Endothelial cell of umbilical vein (primary cell): ENCODE measurements around the gene SYNE3. TPM values are rescaled to one million over a fixed set of nuclear protein-coding genes. Genes with fewer than 3 reads are reported as not detected.

Source experiments
- BruUV-seq: library from RNA; stranded (reverse); fragments of 400-500 nt; replicated peaks from 2 replicates; lab custom pipeline; 2021; lab: Mats Ljungman, UMichigan
- CTCF ChIA-PET: fragments of 300-600, 350-600 bp; sonication (Branson Sonifier 250); formaldehyde crosslinking; loops from one replicate; lab custom pipeline; 2021; ENCODE audit warnings: antibody characterized with exemption, inconsistent platforms; lab: Charles Lee
- POLR2A ChIA-PET: fragments of 300-600, 350-600 bp; sonication (Branson Sonifier 250); formaldehyde crosslinking; loops from one replicate; lab custom pipeline; 2021; ENCODE audit warnings: antibody characterized with exemption, inconsistent platforms; lab: Charles Lee
- DNase-seq: peaks from one replicate; pipeline ENCODE4 v3.0.0-alpha.2; 2011; ENCODE audit warnings: low read depth, low spot score
- FAIRE-seq: peaks from 2 replicates; lab custom pipeline; 2011; peaks lifted over from hg19 to GRCh38; lab: Jason Lieb, UNC
- H2AFZ ChIP-seq: 2 replicates; pipeline ENCODE4 v1.6.0; 2012; ENCODE audit warnings: low read depth, low read length, control low read depth, inconsistent platforms
- H3K27ac ChIP-seq: 2 replicates; pipeline ENCODE4 v1.5.1; 2011; ENCODE audit warnings: low read depth, mild to moderate bottlenecking, control low read depth, low read length, moderate library complexity; ENCODE audit not compliant: insufficient read depth
- H3K27me3 ChIP-seq, 2 experiments: 2 replicates each; pipeline versions ENCODE4 v1.6.0 to v1.6.1; 2011; ENCODE audit warnings: low read length in 2 of 2, mixed read lengths in 1 of 2; ENCODE audit not compliant: control insufficient read depth in 2 of 2, insufficient read depth in 2 of 2
- H3K36me3 ChIP-seq, 2 experiments: 2 replicates in 1 of 2; 3 replicates in 1 of 2; pipeline ENCODE4 v1.5.1; 2011; ENCODE audit warnings: low read length in 2 of 2, mild to moderate bottlenecking in 1 of 2, moderate library complexity in 1 of 2; ENCODE audit not compliant: control insufficient read depth in 2 of 2, insufficient read depth in 2 of 2; ENCODE audit errors: extremely low read depth in 1 of 2
- H3K4me1 ChIP-seq: 3 replicates; pipeline ENCODE4 v1.5.1; 2011; ENCODE audit warnings: mild to moderate bottlenecking, low read length; ENCODE audit not compliant: control insufficient read depth, insufficient read depth; ENCODE audit errors: extremely low read depth
- H3K4me2 ChIP-seq: 2 replicates; pipeline ENCODE4 v1.6.1; 2011; ENCODE audit warnings: low read length, control low read depth, mixed read lengths; ENCODE audit not compliant: insufficient read depth
- H3K4me3 ChIP-seq, 3 experiments: fragments of 200-600 bp in 1 of 3; sonication (generic), shearing (Covaris generic) in 1 of 3; replicated peaks in 1 of 3; 2 replicates each; pipeline ENCODE4 v1.5.1; 2011 to 2016; ENCODE audit warnings: control low read depth in 3 of 3, low read length in 3 of 3, mild to moderate bottlenecking in 2 of 3, inconsistent platforms in 1 of 3, low read depth in 1 of 3, moderate library complexity in 1 of 3; ENCODE audit not compliant: insufficient read depth in 1 of 3
- H3K79me2 ChIP-seq: 2 replicates; pipeline ENCODE4 v1.6.0; 2012; ENCODE audit warnings: low read length, inconsistent platforms; ENCODE audit not compliant: control insufficient read depth, insufficient read depth
- H3K9ac ChIP-seq: replicated peaks from 2 replicates; pipeline ENCODE3; 2011; ENCODE audit warnings: low read length, control low read depth; ENCODE audit not compliant: insufficient read depth; ENCODE audit errors: extremely low read depth
- H3K9me1 ChIP-seq: replicated peaks from 3 replicates; pipeline ENCODE4 v1.6.0; 2011; ENCODE audit warnings: mild to moderate bottlenecking, low read length; ENCODE audit not compliant: control insufficient read depth, insufficient read depth; ENCODE audit errors: extremely low read depth
- H3K9me3 ChIP-seq: replicated peaks from 2 replicates; pipeline ENCODE4 v1.5.1; 2012; ENCODE audit warnings: low read length, inconsistent platforms; ENCODE audit not compliant: control insufficient read depth, insufficient read depth
- H4K20me1 ChIP-seq: replicated peaks from 2 replicates; pipeline ENCODE3; 2011; ENCODE audit warnings: mild to moderate bottlenecking, low read length; ENCODE audit not compliant: control insufficient read depth, insufficient read depth; ENCODE audit errors: extremely low read depth
- CTCF ChIP-seq, 2 donors: IDR thresholded peaks; 1 replicate in 1 of 2; 2 replicates in 1 of 2; pipeline ENCODE4 v1.5.1; 2011; ENCODE audit warnings: low read length in 2 of 2, mild to moderate bottlenecking in 2 of 2, moderate library complexity in 2 of 2, control low read depth in 1 of 2, inconsistent platforms in 1 of 2, low read depth in 1 of 2; ENCODE audit not compliant: insufficient read depth in 1 of 2; ENCODE audit errors: extremely low read depth in 1 of 2
- EZH2 ChIP-seq: IDR thresholded peaks from 2 replicates; pipeline ENCODE4 v1.6.1; 2012; ENCODE audit warnings: borderline replicate concordance, low read depth, mild to moderate bottlenecking, moderate library complexity, low read length, inconsistent platforms; ENCODE audit not compliant: severe bottlenecking
- FOS ChIP-seq: IDR thresholded peaks from 2 replicates; pipeline ENCODE4 v1.6.1; 2011; ENCODE audit warnings: mild to moderate bottlenecking, low read length, moderate library complexity, borderline replicate concordance; ENCODE audit not compliant: insufficient read depth
- GATA2 ChIP-seq: IDR thresholded peaks from 2 replicates; pipeline ENCODE4 v1.7.0; 2011; ENCODE audit warnings: low read depth, mild to moderate bottlenecking, moderate library complexity, mixed read lengths, low read length; ENCODE audit not compliant: insufficient read length, insufficient read depth
- JUN ChIP-seq: IDR thresholded peaks from 2 replicates; pipeline ENCODE4 v1.6.1; 2011; ENCODE audit warnings: borderline replicate concordance, low read depth; ENCODE audit not compliant: insufficient read length, insufficient read depth
- MAX ChIP-seq: IDR thresholded peaks from 2 replicates; pipeline ENCODE4 v1.6.1; 2011; ENCODE audit not compliant: insufficient read depth, insufficient read length
- MYC ChIP-seq: IDR thresholded peaks from one replicate; pipeline ENCODE4 v1.6.1; 2011; ENCODE audit warnings: mild to moderate bottlenecking, low read depth, low read length
- POLR2A ChIP-seq: IDR thresholded peaks from 2 replicates; pipeline ENCODE4 v1.6.1; 2012; ENCODE audit warnings: low read depth, mild to moderate bottlenecking, control low read depth, low read length
- POLR2AphosphoS5 ChIP-seq: IDR thresholded peaks from 2 replicates; pipeline ENCODE4 v1.6.1; 2012; ENCODE audit warnings: low read depth, mild to moderate bottlenecking, control low read depth, low read length, moderate library complexity; ENCODE audit not compliant: insufficient read depth
- dilution Hi-C: fragments of 300-500 bp; cut with MboI; formaldehyde crosslinking; loops from one replicate; pipeline ENCODE4 v1.15.0; 2019; ENCODE audit warnings: low sequenced_read_pairs; ENCODE audit not compliant: extremely low pct_ligation_motif_present
- intact Hi-C: fragments of 100-400 bp; cut with micrococcal nuclease; formaldehyde crosslinking; loops from one replicate; pipeline ENCODE4 v1.10.0; 2022
- polyA plus RNA-seq, 4 experiments: library from polyadenylated mRNA; depleted of rRNA in 3 of 4; stranded (reverse) in 3 of 4; unstranded in 1 of 4; fragments of >200 nt; gene quantifications; 2 replicates each; pipeline versions ENCODE4 v1.2.1 to v1.2.3, GENCODE V29; 2011 to 2012; ENCODE audit warnings: missing spikeins in 1 of 4
- total RNA-seq: library from RNA; stranded (reverse); gene quantifications from 2 replicates; pipeline ENCODE4 v1.2.3, GENCODE V29; 2021

The SYNE3 gene
- total and polyA plus RNA-seq, 2 donors (not counting 3 experiments of a cell fraction or from before 2014, with no cell fraction given) = 3.0 to 18.8 TPM

GRCh38 chr14:95536036-95536593 lies 19.7 kb upstream of the SYNE3 start:
- peaks cover 45% of the 10 kb centered on the region for H3K4me1 ChIP-seq
- peak overlapping the region; percentile 70 to 78 (median 71) for H3K4me3 ChIP-seq
- H3K9me1 ChIP-seq = no peaks in the 10 kb centered on the region
- DNase-seq = no peak
- no TSS peak for BruUV-seq
- H3K79me2 ChIP-seq = peaks cover 84% of the 10 kb centered on the region
- no peaks in the 10 kb centered on the region for H3K9me3 ChIP-seq
- no peak overlapping the region for H3K27ac ChIP-seq
- H3K27me3 ChIP-seq = no peaks in the 10 kb centered on the region
- CTCF ChIA-PET = interaction anchor here (0.7 to 4.6 kb wide), 11 partner anchors 9 to 109 kb away, joined by 3 to 33 read pairs (median 4); no protein-coding TSS in a partner anchor
- POLR2A ChIA-PET = interaction anchor here (0.9 to 1.8 kb wide), 2 partner anchors 11 to 84 kb away, joined by 3 to 6 read pairs; no protein-coding TSS in a partner anchor
- H3K9ac ChIP-seq = peak overlapping the region; percentile 40
- no peak for TF ChIP-seq MYC
- no peak for TF ChIP-seq EZH2
- no peak for TF ChIP-seq FOS
- no peak for TF ChIP-seq GATA2
- no peak for TF ChIP-seq POLR2A
- TF ChIP-seq MAX = no peak
- TF ChIP-seq CTCF (IDR thresholded peaks at IDR 0.05; ENCODE audit: extremely low read depth in 1 of 2, insufficient read depth in 1 of 2, low read depth in 1 of 2, low read length in 2 of 2) = no peak
- no peak for TF ChIP-seq JUN
- TF ChIP-seq POLR2AphosphoS5 = no peak
- no peaks in the 10 kb centered on the region for H3K36me3 ChIP-seq
- intact Hi-C loops = loop anchor here (10.0 kb wide), 2 partner anchors 271 to 969 kb away; partner anchors contain the start of gene PAPOLA
- no peak for FAIRE-seq
- no peaks in the 10 kb centered on the region for H4K20me1 ChIP-seq
- H2AFZ ChIP-seq = no peak overlapping the region
- dilution Hi-C loops = no loop called here
- peak overlapping the region; percentile 85 for H3K4me2 ChIP-seq
